GM23248 (cell line): Measurements from ENCODE around the gene RGS9.

ENCODE experiments used
- EZH2 ChIP-seq: fragments of 200-600 bp; sonication (generic); IDR thresholded peaks from 2 replicates; pipeline ENCODE4 v1.6.1; 2018; ENCODE audit warnings: antibody characterized with exemption, mild to moderate bottlenecking; ENCODE audit not compliant: insufficient read depth, poor library complexity, severe bottlenecking
- EZH2phosphoT487 ChIP-seq: fragments of 200-600 bp; sonication (generic); IDR thresholded peaks from 2 replicates; pipeline ENCODE4 v1.6.1; 2018; ENCODE audit warnings: antibody characterized with exemption, moderate library complexity, mild to moderate bottlenecking, low read depth; ENCODE audit not compliant: insufficient read depth

DNA sequence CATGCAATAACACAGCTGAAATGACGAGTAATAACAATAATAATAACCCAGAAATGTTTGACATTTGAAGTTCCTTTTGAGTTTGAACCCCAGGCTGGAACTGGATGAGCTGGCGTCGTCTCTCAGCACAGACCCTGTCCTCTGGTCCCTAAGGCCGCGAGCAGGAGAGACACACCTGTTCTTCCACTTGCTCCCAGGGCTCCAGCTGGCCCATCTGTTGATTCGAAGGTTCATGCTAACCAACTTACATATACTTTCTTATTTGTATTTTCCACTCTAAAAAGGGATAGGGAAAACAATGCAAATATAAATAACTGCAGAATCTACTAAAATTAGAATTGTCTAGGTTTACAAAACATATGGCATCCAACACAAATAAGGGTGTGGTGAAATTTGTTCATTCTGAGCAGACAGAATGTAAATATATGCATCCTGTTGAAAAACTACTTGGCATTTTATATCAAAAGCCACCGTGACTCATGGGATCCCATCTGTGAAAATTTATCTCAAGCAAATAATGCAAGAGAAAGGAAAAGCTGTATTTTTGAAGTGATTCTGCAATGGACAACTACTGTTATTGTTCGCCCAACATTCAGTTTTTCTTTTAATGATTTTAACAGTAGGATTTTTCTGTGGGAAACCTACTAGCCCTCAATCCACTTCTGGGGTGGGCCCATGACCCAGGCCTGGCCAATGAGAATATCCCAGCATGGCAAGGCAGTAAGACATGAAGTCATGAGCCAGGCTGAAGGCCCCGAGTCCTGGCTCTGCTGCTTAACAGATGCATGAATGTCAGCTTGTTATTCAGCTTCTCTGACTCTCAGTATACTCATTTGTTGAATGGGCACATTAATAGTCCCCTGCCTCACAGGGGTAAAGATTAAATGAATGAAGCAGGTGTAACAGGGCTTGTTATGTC is 13.2 kb upstream of the RGS9 start:
- TF ChIP-seq EZH2phosphoT487 (no peak), EZH2 (no peak)
